ENCODE measurements around the gene TLX2.

DNA sequence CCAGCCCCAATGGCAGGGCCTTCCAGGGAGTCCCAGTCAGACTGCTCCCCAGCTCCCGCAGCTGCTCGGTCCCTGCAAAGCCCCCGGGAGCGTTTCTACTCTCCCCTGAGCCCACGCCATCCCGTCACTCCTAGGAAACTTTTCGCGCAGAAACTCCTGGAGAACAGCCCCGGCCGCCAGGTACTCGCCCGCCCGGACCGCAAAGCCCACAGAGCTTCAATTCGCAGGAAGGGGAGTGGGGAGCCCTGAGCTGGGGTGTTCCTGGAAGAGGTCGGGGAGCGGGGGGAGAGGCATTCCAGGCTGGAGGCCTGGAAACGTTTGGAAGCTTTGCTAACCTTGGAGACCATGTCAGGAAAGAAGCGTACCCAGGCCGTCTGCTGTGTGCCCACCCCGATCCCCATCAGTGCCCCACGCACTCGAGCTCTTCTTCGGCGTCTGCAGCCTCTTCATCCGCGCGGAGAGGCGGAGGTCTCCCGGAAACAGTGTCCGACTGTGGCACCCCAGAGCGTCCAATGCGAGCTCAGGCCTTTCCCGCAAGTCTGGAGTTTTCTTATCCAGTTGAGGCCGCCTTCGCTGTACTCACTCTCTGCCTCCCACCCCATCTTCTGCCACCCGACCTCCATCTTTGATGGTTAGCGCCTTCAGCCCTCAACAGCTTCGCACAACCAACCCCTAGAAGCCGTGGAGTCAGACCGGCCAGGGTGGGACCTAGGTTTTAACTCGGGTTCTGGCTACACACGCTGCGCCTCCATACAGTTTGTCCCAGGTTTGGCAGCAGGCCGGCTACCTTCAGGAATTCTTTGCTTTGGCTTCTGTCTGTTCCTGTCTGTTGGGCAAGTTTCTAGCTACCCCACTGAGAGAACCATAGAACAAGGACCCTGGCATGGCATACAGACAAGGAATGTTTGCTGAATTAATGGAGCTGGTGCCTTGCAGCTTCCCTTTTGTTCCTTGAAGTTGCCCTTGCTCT, 10.5 kb upstream of the TLX2 start:
- TF ChIP-seq POLR2A (IDR thresholded peaks at IDR 0.05) (no peak), POLR2AphosphoS5 (IDR thresholded peaks at IDR 0.05; ENCODE audit: insufficient read depth in 1 of 2, low read depth in 1 of 2) (peak in 1 of 2 donors; percentile 51)
- TF ChIP-seq, protein P1, sequence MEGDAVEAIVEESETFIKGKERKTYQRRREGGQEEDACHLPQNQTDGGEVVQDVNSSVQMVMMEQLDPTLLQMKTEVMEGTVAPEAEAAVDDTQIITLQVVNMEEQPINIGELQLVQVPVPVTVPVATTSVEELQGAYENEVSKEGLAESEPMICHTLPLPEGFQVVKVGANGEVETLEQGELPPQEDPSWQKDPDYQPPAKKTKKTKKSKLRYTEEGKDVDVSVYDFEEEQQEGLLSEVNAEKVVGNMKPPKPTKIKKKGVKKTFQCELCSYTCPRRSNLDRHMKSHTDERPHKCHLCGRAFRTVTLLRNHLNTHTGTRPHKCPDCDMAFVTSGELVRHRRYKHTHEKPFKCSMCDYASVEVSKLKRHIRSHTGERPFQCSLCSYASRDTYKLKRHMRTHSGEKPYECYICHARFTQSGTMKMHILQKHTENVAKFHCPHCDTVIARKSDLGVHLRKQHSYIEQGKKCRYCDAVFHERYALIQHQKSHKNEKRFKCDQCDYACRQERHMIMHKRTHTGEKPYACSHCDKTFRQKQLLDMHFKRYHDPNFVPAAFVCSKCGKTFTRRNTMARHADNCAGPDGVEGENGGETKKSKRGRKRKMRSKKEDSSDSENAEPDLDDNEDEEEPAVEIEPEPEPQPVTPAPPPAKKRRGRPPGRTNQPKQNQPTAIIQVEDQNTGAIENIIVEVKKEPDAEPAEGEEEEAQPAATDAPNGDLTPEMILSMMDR (IDR thresholded peaks at IDR 0.05) = no peak

All from vagina (tissue), 2 donors.